NCI-H2029 (cell line): ENCODE measurements around the gene ANKRD29.
A peak's percentile ranks its signal among the peaks of the same experiment; 100 is the strongest.

Experiments
- DNase-seq: peaks from one replicate; lab custom pipeline; 2025; lab: John Stamatoyannopoulos, UW

Gene ANKRD29, protein sequence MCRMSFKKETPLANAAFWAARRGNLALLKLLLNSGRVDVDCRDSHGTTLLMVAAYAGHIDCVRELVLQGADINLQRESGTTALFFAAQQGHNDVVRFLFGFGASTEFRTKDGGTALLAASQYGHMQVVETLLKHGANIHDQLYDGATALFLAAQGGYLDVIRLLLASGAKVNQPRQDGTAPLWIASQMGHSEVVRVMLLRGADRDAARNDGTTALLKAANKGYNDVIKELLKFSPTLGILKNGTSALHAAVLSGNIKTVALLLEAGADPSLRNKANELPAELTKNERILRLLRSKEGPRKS

DNA sequence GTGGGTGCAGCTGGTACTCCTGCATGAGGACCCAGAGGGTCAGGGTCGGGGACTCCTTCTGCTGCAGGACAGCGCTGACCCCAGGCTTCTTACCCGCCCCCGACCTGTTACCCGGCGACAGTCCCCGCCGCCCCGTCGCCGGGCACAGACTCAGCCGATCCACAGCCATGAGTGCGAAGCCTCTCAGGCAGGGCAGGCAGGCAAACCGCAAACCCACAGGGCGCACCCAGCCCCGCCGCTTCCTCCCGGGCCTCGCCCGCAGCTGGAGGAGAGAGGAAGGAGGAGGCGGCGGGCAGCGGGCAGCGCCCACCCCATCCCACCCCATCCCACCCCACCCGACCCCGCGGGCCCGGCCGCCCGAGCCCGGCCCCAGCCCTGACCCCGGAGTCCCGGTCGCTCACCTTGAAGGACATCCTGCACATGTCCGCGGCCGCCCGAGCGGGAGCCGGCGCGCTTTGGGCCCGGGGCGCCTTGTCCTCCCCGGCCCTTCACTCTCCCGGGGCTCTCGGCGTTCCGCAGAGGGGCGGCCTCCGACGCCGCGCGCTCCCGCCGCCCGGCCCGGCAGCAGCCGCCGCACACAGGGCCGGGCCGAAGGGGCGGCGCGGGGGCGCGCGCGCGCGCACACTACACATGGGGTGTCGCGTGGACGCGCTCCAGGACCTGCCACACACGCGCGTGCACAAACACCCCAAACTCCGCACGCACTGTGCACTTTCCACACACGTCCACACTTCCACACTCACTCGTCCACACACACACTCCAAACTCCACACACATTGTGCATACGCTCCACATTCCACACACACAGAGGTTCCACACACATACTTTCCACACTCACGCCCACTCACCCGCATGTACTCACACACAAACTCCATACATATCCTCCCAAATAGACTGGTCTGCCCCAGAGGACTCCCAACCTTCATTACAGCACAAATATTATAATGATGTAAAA lies at the start of gene ANKRD29:
Gene ANKRD29 (minus strand): TSS at position 603 of the 955 bp plus-strand sequence. CDS start 181 bp downstream, at position 422.
- no peak for DNase-seq

DNA sequence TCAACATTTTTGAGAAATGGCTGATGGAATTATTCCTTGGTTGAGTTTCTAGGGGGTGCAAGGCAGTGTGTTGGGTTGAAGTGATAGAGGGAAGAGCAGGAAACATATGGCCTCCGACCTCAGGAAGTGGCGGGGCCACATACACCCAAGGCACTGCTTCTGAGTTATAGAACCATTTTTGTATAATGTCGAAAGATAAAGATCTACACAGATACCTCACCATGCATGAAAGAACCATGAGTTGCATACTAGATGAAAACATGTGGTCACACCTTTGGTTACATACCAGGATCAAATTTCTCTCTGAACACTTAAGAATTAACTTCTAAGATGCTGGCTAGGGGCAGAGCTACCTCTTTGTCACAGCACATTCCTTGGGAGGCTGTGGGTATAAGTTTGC lies 49.7 kb upstream of the ANKRD29 start:
- no peak for DNase-seq

DNA sequence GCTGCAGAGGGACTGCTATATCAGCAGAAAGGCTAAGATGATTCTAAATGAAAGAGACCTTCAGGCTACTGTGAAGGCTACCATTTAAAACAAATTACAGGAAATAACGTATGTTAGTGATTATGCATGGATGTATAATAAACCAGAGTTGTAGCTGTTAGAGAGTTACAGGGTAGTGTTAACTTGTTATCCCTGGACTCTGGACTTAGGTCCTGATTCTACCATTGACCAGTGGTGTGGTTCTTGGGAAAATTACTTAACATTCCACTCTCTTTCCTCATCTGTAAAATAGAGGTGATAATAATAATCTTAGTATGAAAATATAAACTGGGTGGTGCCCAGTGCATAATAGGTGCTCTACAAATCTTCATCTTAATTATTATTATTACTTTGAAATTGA lies 48.7 kb upstream of the ANKRD29 start:
- DNase-seq, result no peak

DNA sequence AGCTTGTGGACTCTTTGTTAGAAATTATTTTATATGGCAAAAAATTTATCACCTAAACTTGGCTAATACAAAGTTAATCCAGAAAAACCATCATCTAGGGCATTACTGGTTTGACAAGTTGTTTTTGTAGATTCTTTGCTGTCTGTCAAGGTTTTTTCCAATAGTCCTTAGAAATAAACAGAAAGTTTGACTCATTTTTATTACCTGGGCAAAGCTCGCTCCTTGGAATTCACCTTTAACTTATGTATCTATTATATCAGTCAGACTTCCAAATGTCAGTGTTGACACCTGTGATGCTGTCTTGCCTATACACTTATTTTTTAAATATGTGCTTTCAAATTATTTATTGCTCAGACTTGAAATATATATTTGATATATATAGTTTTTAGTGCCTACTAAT lies 48.2 kb upstream of the ANKRD29 start:
- no peak for DNase-seq

DNA sequence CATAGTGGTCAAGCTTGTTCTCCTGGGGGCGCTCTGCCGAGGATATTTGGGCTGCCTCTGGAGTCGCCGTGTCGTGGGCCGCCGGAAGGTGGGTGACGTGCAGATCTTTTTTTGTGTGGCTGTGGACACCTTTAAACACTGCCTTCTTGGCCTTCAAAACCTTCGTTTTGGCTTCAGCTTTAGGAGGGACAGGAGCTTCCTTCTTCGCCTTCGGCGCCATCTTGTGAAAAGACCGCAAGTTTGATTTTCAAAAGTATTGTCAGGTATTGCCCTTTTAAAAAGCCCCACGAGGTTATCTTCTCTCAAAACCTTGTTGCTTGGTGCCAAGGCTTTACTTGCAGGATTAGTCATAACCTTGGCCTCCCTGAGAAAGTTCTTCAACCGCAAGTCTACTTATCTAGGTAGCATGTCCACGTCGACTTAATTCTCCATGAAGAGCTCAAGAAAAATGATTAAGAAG lies 47.4 kb upstream of the ANKRD29 start:
- DNase-seq, result no peak

DNA sequence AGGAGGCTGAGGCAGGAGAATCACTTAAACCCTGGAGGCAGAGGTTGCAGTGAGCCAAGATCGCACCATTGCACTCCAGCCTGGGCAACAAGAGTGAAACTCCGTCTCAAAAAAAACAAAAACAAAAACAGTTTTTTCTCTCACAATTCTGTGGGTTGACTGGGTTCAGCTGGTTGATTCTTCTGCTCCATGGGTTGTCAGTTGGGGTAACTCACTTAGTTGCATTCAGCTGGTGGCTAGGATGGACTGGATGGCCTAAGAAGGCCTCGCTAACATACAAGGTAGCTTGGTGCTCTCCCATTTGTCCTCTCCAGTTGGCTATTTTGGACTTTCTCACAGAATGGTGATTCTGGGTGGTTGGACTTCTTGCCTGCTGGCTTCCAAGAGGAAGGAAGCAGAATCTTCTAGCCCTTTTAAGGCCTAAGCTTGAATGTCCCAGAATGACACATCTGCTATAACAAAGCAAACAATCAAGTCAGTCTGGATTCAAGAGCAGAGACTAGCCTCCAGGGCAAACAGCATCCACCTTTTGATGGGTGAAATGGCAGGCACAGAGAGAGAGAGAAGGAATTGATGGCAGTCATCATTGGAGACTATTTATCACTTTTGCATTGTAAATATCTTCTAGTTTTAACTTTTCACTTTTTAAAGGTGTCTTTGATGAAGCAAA lies 44.4 kb upstream of the ANKRD29 start:
- no peak for DNase-seq

DNA sequence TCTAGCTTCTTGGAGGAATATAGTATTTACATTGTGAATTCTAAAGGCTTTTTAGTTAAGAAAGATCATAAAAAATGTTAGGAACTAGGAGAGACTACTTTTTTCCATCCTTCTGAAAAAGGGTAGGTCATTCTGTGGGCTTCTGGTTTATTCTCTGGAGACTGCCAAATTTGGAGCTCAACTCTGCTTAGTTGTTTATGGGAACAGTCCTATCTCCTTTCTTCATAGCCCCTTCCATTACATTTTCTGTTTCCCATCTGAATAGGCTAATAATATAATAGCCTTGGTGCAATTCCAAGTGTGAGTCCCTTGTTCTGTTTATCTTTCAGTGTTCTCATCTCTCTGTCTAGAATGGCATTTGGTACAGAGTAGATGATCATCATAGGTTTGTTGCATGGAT lies 42.1 kb upstream of the ANKRD29 start:
- no peak for DNase-seq

DNA sequence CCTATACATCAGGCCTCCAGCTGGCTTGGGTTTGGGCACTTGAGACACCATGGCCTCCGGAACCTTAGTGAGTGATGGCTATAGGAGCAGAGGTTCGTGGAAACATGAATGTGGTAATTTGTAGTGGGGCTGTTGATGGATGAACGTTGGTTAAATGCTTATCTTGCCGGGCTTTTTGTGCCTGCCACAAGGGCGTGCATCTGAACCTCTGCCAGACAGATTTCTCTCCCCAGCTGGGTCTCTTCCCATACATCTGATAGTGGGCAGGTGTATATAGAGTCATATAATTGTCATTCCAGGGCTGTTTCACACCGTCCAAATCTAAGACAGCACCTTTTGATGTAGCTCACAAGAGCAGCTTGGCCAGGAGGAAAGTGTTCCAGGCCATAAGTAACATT lies 41.3 kb upstream of the ANKRD29 start:
- DNase-seq, result no peak

DNA sequence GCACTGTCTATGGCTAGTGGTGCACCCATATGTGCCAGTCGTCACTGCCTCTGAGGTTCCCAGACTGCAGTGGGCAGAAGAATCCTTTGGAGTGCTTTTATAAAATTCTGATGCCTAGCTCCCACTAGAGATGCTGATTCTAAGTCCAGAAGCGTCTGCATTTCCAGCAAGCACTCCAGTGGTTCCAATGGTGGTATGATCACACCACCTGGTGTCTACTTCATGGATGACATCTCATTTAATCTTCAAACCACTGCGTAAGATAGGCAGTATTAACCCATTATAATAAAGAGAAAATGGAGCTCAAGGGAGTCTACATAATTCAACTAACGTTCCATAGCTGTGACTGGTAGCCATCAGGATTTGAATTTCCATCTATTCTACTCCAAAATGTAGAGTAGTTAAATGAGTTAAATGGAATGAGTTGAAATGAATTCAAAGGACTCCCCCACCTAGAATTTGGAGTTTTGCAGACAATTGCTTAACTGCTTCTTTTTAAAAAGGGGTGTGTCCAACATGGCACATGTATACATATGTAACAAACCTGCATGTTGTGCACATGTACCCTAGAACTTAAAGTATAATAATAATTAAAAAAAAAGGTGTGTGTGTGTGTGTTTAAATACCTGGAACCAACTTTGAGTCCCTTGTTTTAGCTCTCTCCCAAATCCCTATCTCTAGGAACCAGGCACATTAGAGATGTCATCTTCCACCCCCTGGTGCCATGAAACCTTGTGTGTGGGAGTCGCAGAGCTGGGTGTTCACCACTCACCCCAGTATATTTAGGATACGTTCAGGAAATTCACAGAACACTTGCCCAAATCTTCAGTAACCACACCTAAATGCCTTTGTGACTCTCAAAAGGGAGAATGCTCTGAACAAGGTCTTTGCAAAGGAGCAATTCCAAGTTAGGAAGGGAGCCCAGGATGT lies 40.6 kb upstream of the ANKRD29 start:
- DNase-seq, result peak; percentile 12

DNA sequence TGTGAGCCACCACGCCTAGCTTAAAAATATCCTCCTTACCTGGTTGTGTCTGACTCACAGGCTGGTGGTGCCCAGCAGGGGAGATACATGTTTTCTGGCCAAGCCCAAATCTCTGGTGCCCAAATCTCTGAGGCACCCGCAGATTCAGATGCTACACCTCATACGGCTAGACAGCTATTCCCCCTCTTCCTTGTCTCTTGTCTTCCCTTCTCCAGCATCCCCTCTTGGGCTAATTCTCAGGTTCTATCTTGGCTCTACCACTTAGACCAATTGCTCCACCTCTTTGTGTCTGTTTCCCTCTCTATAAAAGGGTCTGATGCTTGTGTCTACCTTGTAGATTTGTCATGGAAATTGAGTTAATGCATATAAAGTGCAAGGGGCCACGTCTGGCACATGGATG lies 39.9 kb upstream of the ANKRD29 start:
- DNase-seq, result no peak

DNA sequence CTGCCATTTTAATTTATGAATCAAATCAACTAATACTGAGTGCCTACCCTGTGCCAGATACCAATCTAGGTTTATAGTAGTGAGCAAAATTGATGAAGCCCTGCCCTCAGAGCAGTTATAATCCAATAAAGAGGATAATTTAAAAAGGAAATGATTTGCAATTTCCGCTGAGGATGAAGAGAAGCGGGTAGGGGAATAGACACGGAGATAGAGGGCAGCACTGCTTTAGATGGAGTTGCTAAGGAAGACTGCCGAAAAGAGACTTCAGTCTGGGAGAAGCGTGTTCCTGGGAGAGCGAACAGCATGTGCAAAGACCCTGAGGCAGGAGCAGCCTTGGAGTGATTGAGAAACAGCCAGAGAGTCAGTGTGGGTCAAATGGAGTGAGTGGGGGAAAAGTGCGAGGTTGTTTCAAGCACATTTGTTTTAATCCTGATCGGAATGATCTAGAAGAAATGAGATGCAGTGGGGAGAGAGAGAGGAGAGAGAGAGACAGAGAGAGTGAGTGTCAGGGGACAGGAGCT lies 38.9 kb upstream of the ANKRD29 start:
- DNase-seq, result no peak

DNA sequence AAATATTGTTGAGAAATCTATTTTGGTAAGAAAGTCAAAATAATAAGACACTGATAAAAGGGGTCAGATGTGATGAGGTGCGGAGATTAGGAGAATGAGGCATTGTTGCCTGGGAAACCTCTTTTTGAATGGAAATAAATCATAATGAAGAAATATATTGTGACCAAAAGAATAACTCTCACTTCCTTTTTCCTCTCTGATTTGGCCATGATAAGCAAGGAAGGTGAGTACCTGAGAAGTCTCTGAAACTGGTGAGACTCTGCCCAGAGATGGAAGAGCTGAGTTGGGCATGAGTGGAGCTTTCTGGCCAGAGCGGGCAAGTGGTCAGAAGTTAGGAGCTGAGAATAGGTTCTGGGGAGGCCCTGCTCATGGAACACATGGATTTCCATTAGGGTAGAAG lies 38.3 kb upstream of the ANKRD29 start:
- DNase-seq, result no peak

DNA sequence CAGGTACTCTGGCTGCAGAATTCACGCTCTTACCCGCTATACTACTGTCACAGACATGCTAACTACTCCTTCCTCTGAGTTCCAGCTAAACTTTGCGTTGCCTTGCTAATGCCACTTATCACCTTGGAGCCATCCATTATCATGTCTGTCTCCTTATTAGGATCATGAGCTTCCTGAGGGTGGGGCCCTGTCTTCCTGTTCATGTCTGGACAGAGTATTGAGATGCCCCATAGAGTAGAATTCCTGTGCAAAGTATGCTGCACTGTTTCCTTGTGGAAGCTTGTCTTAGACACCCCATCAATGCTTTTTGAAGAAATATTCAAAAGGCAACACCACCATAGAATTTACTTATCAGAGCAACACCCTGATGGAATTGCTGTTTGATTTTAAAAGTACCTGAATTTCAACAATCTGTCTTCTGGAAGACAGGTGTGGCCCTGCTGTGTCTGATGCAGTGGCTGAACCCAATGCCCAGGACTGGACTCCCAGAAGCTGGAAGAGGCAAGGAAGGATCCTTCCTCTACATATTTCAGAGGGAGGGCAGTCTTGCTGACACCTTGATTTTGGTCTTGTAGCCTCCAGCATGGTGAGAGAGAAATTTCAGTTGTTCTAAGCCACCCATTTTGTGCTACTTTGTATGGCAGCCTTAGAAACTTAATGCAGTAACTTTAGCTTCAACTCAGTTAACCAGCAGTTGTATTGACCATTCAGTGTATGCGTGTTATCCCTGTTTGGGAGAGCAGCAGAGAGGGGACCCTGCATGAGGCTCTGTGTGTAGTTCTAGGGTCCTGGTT lies 32.1 kb upstream of the ANKRD29 start:
- DNase-seq, result no peak

DNA sequence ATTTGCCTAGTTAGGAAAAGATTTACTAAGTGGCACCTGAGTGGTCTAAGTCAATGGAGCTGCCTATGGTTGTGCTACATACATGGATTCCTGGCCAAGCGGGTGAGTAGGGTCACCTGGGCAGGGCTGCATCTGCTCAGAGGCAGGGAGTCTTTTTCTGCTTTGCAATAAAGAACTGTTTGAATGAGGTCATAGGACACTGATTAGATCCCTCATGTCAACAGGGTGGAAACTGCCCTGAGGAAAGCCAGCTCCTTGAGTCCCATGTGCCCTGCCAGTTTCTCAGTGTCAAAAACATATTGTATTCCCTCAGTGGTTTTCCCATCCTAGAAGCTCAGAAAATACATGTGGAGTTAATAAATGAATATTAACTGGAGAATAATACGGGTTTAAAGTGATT lies 31.1 kb upstream of the ANKRD29 start:
- no peak for DNase-seq

DNA sequence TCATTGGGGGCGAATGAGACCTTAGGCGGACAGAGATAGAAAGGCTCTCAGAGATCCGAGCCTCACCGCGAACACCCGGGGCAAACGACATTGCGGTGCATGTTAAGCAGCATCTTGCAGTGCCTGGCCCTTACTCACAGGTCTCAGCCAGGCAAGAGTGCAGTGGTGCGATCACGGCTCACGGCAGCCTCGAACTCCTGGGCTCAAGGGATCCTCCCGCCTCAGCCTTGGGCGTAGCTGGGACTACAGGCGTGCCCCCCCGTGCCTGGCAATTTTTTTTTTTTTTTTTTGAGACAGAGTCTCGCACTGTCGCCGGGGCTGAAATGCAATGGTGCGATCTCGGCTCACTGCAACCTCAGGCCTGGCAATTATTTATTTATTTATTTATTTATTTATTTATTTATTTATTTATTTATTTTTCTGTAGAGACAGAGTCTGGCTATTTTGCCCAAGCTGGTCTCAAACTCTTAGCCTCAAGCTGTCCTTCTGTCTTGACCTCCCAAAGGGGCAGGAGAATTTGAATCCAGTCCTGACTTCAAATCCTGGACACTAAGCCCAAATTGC lies 27.9 kb upstream of the ANKRD29 start:
- DNase-seq, result no peak

DNA sequence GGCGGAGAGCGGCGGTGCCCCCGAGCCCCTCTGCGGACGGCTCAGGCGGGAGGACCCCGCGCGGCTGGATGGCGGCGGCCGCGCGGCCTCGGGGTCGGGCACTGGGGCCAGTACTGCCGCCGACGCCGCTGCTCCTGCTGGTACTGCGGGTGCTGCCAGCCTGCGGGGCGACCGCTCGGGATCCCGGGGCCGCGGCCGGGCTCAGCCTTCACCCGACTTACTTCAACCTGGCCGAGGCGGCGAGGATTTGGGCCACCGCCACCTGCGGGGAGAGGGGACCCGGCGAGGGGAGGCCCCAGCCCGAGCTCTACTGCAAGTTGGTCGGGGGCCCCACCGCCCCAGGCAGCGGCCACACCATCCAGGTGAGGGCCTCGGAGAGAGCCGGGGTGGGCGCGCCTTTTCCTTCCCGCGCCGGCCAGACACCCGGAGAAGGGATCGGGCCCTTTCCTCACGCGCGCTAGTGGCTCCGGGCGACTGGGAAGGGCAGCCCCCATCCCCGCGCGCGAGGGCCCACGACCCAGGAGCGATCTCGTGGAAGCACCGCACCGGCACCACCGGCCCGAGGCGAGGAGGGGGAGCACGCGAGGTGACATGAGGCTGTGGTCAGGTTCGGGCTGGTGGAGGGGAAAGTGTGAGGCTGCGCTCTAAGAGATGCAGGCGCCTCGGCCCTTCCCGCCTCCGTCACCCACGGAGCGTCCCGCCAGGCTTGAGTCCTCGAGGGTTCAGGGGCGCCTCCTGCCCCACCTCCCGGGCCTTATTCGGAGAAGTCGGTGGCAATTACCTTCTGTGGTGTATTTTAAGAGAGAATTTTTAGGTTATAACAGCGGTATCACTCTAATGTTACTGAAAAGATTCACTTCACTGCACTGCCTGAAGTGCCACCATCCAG lies 27.1 kb upstream of the ANKRD29 start:
- DNase-seq, result no peak

DNA sequence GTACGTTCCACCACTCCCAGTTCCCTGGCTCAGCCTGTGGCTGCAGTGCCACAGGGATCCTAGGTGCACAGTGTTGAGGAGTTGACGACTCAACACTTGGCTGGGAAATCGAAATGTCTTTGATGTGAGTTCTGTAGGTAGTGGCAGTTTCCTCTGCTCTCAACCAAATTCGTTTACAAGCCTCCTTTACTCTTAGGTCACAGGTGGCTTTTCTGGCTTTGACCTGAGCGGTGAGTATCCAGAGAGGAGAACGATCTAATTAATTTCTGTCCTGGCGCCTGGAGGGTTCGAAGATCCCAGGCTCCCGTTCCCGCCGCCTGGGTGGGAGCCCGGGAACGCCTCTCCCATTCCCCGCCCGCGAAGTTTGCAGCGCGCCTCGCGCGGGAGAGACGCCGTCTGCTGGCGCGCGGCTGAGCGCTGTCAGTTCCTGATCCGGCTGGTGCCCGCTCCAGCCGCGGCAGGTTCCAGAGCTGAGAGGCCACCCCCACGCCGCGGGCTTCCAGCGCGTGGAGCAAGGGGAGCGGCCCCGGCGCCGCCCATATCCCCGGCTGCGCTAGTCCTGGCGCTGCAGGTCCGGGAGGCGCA lies 26.4 kb upstream of the ANKRD29 start, which contains the start of gene LAMA3:
Gene LAMA3 (plus strand): TSS at position 423 of the 585 bp plus-strand sequence. CDS start 231 bp downstream, outside the sequence.
- no peak for DNase-seq

DNA sequence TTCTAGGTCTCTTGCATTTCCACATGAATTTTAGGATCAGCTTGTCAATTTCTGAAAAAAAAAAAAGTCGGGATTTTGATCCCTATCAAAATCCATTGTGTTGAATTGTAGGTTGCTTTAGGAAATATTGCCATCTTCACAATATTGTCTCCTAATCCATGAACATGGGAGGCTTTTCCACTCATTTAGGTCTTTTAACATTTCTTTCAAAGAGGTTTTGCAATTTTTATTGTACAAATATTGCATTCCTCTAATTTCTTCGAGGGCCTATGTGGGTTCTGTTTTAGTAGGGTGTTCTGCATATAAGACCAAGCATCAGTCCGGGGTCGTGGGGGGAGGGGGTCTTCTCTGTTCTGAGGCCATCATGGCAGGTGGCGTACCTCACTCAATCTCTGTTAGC lies 25.8 kb upstream of the ANKRD29 start:
- DNase-seq, result no peak
